HG03469 (cell line): ENCODE data around the gene CENPH.
"Not testable (repeated sequence)": the region's sequence is repeated elsewhere in the genome, so short reads cannot be mapped to it uniquely, and the experiment has no call there.

Experiments
- ATAC-seq: cut with Tn5 transposase; IDR thresholded peaks from one replicate; pipeline ENCODE4 v1.9.1; 2021; ENCODE audit warnings: mild to moderate bottlenecking, moderate library complexity, moderate number of reproducible peaks; ENCODE audit not compliant: unreplicated experiment

Gene CENPH

GRCh38 chr5:69206528-69207190 lies 17.3 kb downstream of the CENPH start:
- no peak for ATAC-seq

- no peak for ATAC-seq
These were observed 20.2 kb downstream of the CENPH start for GRCh38 chr5:69209602-69210001.

GRCh38 chr5:69211200-69211599 lies 21.8 kb downstream of the CENPH start:
- no peak for ATAC-seq

GRCh38 chr5:69212022-69212421 lies 22.6 kb downstream of the CENPH start:
- no peak for ATAC-seq

GRCh38 chr5:69213513-69214215 lies 24.3 kb downstream of the CENPH start:
- no peak for ATAC-seq

- ATAC-seq = no peak
These were observed 27.7 kb downstream of the CENPH start for GRCh38 chr5:69217151-69217511.

GRCh38 chr5:69217548-69218526 lies 28.5 kb downstream of the CENPH start:
- peak; percentile 84 for ATAC-seq

- ATAC-seq = no peak
These were observed 30.6 kb downstream of the CENPH start for GRCh38 chr5:69219939-69220338.

- ATAC-seq = not testable (repeated sequence)
These were observed 31.0 kb downstream of the CENPH start for GRCh38 chr5:69220371-69220770.

- not testable (repeated sequence) for ATAC-seq
These were observed 31.4 kb downstream of the CENPH start for GRCh38 chr5:69220833-69221232.

GRCh38 chr5:69224520-69224919 lies 35.1 kb downstream of the CENPH start:
- no peak for ATAC-seq

- ATAC-seq = no peak
These were observed 36.5 kb downstream of the CENPH start for GRCh38 chr5:69225860-69226259.

- no peak for ATAC-seq
These were observed 40.8 kb downstream of the CENPH start for GRCh38 chr5:69230181-69230580.

GRCh38 chr5:69231281-69231680 lies 41.9 kb downstream of the CENPH start:
- no peak for ATAC-seq

GRCh38 chr5:69231851-69232250 lies 42.5 kb downstream of the CENPH start:
- no peak for ATAC-seq

GRCh38 chr5:69234457-69235268 lies 45.3 kb downstream of the CENPH start, which contains the start of gene CDK7:
CDK7 (plus strand) TSS chr5:69234886; CDS start chr5:69234976, 90 bp downstream.
- ATAC-seq = peak; percentile 96

GRCh38 chr5:69236733-69237132 lies 47.4 kb downstream of the CENPH start:
- ATAC-seq = not testable (repeated sequence)

GRCh38 chr5:69237877-69238276 lies 48.5 kb downstream of the CENPH start:
- no peak for ATAC-seq

GRCh38 chr5:69238760-69239251 lies 49.4 kb downstream of the CENPH start:
- ATAC-seq = no peak

- ATAC-seq = no peak
These were observed 53.0 kb downstream of the CENPH start for GRCh38 chr5:69242215-69242927.
